Loucy (cell line): ENCODE measurements around the gene PPP1R37.

Source experiments
- EZH2phosphoT487 ChIP-seq: fragments of 200-600 bp; IDR thresholded peaks from 2 replicates; pipeline ENCODE4 v1.6.1; 2018; ENCODE audit warnings: antibody characterized with exemption, mild to moderate bottlenecking, moderate library complexity, borderline replicate concordance
- TF ChIP-seq, protein P1 (sequence below): fragments of 200-600 bp; sonication (generic); conservative IDR thresholded peaks from 2 replicates; pipeline ENCODE4 v1.5.1; 2014; ENCODE audit warnings: mild to moderate bottlenecking, antibody characterized with exemption, low read length

DNA sequence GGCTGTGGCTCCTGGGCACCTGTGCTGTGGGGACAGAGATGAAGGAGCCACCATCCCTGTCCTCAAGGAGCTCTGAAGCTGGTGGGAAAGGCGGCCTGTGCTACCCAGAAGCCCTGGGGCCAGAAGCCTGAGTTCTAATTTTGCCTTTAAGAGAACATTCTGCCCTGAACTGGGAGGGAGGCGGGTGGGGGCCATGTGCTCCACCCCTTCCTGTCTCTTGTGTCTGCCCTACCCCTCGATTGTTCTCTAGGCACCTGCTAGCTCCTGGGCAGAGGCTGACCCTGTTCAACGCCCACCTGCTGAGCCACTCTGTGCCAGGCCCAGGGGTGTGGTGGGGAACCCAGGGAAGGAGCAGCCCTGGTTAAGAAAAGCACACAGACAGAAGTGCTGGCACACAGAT lies 79.2 kb downstream of the PPP1R37 start:
- TF ChIP-seq, protein P1, sequence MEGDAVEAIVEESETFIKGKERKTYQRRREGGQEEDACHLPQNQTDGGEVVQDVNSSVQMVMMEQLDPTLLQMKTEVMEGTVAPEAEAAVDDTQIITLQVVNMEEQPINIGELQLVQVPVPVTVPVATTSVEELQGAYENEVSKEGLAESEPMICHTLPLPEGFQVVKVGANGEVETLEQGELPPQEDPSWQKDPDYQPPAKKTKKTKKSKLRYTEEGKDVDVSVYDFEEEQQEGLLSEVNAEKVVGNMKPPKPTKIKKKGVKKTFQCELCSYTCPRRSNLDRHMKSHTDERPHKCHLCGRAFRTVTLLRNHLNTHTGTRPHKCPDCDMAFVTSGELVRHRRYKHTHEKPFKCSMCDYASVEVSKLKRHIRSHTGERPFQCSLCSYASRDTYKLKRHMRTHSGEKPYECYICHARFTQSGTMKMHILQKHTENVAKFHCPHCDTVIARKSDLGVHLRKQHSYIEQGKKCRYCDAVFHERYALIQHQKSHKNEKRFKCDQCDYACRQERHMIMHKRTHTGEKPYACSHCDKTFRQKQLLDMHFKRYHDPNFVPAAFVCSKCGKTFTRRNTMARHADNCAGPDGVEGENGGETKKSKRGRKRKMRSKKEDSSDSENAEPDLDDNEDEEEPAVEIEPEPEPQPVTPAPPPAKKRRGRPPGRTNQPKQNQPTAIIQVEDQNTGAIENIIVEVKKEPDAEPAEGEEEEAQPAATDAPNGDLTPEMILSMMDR: no peak
- no peak for TF ChIP-seq EZH2phosphoT487
